Cardiac septum (tissue), 1 donor: ENCODE results near the gene ASTN1. TPM values are rescaled to one million over a fixed set of nuclear protein-coding genes. Genes with fewer than 3 reads are reported as not detected.

Experiments
- DNase-seq: peaks from one replicate; pipeline ENCODE4 v3.0.0-alpha.2; 2020; ENCODE audit warnings: low spot score
- intact Hi-C: fragments of 100-400 bp; cut with DNase I; formaldehyde crosslinking; loops from one replicate; pipeline ENCODE4 v1.14.0; 2022
- total RNA-seq: library from RNA; stranded (reverse); fragmentation: NEBNext Ultra II Directional; extraction: Animal tissue kit (Norgen Biotek cat#: 25700); gene quantifications from one replicate; pipeline ENCODE4 v1.2.1, GENCODE V29; 2021
- donor health status: DM: no; HTN: no; CAD: no.

Gene ASTN1
- total RNA-seq, 1 donor from 2014 or later = 0.59 TPM

- no peak for DNase-seq
Measured at GRCh38 chr1:176950736-176951324, 213.7 kb downstream of the ASTN1 start.

GRCh38 chr1:176949033-176949662, 215.4 kb downstream of the ASTN1 start:
- intact Hi-C loops = loop anchor here (5.0 kb wide), 1 partner anchor 52 kb away; no protein-coding TSS in a partner anchor
- DNase-seq = no peak

More at GRCh38 chr1:176950736-176951324, 213.7 kb downstream of the ASTN1 start:
- intact Hi-C loops = no loop called here

- intact Hi-C loops = loop anchor here (5.0 kb wide), 1 partner anchor 47 kb away; no protein-coding TSS in a partner anchor
- no peak for DNase-seq
Measured at GRCh38 chr1:176944606-176945005, 219.9 kb downstream of the ASTN1 start.

- no peak for DNase-seq
- intact Hi-C loops = no loop called here
Measured at GRCh38 chr1:176943783-176944182, 220.7 kb downstream of the ASTN1 start.

- no peak for DNase-seq
- intact Hi-C loops = no loop called here
Measured at GRCh38 chr1:176942346-176942745, 222.2 kb downstream of the ASTN1 start.

GRCh38 chr1:176939993-176940392, 224.5 kb downstream of the ASTN1 start:
- DNase-seq = no peak
- intact Hi-C loops = no loop called here

GRCh38 chr1:176938375-176938774, 226.1 kb downstream of the ASTN1 start:
- intact Hi-C loops = no loop called here
- DNase-seq = no peak

GRCh38 chr1:176934370-176934769, 230.1 kb downstream of the ASTN1 start:
- intact Hi-C loops = no loop called here
- DNase-seq = no peak

- DNase-seq = no peak
- intact Hi-C loops = no loop called here
Measured at GRCh38 chr1:176932114-176933104, 232.1 kb downstream of the ASTN1 start.

- no peak for DNase-seq
- intact Hi-C loops = no loop called here
Measured at GRCh38 chr1:176931526-176931925, 233.0 kb downstream of the ASTN1 start.

GRCh38 chr1:176926330-176927086, 238.0 kb downstream of the ASTN1 start:
- no peak for DNase-seq
- intact Hi-C loops = no loop called here

GRCh38 chr1:176925223-176925622, 239.3 kb downstream of the ASTN1 start:
- intact Hi-C loops = no loop called here
- no peak for DNase-seq

- no peak for DNase-seq
- intact Hi-C loops = no loop called here
Measured at GRCh38 chr1:176923283-176923682, 241.2 kb downstream of the ASTN1 start.

GRCh38 chr1:176919386-176920378, 244.8 kb downstream of the ASTN1 start:
- intact Hi-C loops = no loop called here
- no peak for DNase-seq

GRCh38 chr1:176905648-176906047, 258.9 kb downstream of the ASTN1 start:
- intact Hi-C loops = no loop called here

GRCh38 chr1:176904057-176904751, 260.3 kb downstream of the ASTN1 start:
- DNase-seq = no peak
- intact Hi-C loops = no loop called here

More at GRCh38 chr1:176905648-176906047, 258.9 kb downstream of the ASTN1 start:
- no peak for DNase-seq

GRCh38 chr1:176903474-176903873, 261.0 kb downstream of the ASTN1 start:
- DNase-seq = no peak
- intact Hi-C loops = no loop called here

GRCh38 chr1:176899321-176899720, 265.2 kb downstream of the ASTN1 start:
- DNase-seq = no peak
- intact Hi-C loops = loop anchor here (5.0 to 10.0 kb wide), 3 partner anchors 48 to 883 kb away; no protein-coding TSS in a partner anchor
